Smooth muscle cell (in vitro differentiated cells): ENCODE measurements around the gene CLEC4G. TPM values are rescaled to one million over a fixed set of nuclear protein-coding genes. Genes with fewer than 3 reads are reported as not detected.
"Not testable (repeated sequence)": the region's sequence is repeated elsewhere in the genome, so short reads cannot be mapped to it uniquely, and the experiment has no call there.

Experiments
- DNase-seq: peaks from one replicate; lab custom pipeline; 2025; ENCODE audit not compliant: unreplicated experiment; lab: John Stamatoyannopoulos, UW
- H2AFZ ChIP-seq: fragments of 200-600 bp; sonication (generic); 2 replicates; pipeline ENCODE4 v1.6.0; 2016; ENCODE audit warnings: antibody characterized with exemption, low read depth, mild to moderate bottlenecking
- H3F3A ChIP-seq: fragments of 200-600 bp; sonication (generic); 2 replicates; pipeline ENCODE4 v1.6.0; 2017; ENCODE audit warnings: antibody characterized with exemption, low read depth
- H3K27ac ChIP-seq: fragments of 200-600 bp; sonication (generic); 2 replicates; pipeline ENCODE4 v1.5.1; 2016; ENCODE audit warnings: low read depth, mild to moderate bottlenecking
- H3K27me3 ChIP-seq: fragments of 200-600 bp; sonication (generic); 2 replicates; pipeline ENCODE4 v1.6.1; 2016; ENCODE audit warnings: low read depth, mild to moderate bottlenecking
- H3K36me3 ChIP-seq: fragments of 200-600 bp; sonication (generic); 2 replicates; pipeline ENCODE4 v1.5.1; 2016; ENCODE audit warnings: low read depth
- H3K4me1 ChIP-seq: fragments of 200-600 bp; sonication (generic); 2 replicates; pipeline ENCODE4 v1.5.1; 2016; ENCODE audit warnings: low read depth
- H3K4me2 ChIP-seq: fragments of 200-600 bp; sonication (generic); 2 replicates; pipeline ENCODE4 v1.6.0; 2016; ENCODE audit warnings: mild to moderate bottlenecking
- H3K4me3 ChIP-seq: fragments of 200-600 bp; sonication (generic); 2 replicates; pipeline ENCODE4 v1.5.1; 2016; ENCODE audit warnings: mild to moderate bottlenecking
- H3K79me2 ChIP-seq: fragments of 200-600 bp; sonication (generic); 2 replicates; pipeline ENCODE4 v1.6.0; 2016; ENCODE audit warnings: low read depth, mild to moderate bottlenecking
- H3K9ac ChIP-seq: fragments of 200-600 bp; sonication (generic); 2 replicates; pipeline ENCODE4 v1.6.0; 2016; ENCODE audit warnings: low read depth
- H3K9me3 ChIP-seq: fragments of 200-600 bp; sonication (generic); replicated peaks from 2 replicates; pipeline ENCODE4 v1.5.1; 2016; ENCODE audit warnings: low read depth
- H4K20me1 ChIP-seq: fragments of 200-600 bp; sonication (generic); 2 replicates; pipeline ENCODE4 v1.6.0; 2016; ENCODE audit warnings: low read depth
- CTCF ChIP-seq: fragments of 200-600 bp; sonication (generic); IDR thresholded peaks from 2 replicates; pipeline ENCODE4 v1.5.1; 2017; ENCODE audit warnings: borderline replicate concordance, mild to moderate bottlenecking, antibody characterized with exemption; ENCODE audit not compliant: insufficient read depth, poor library complexity, severe bottlenecking
- WGBS: methylation state at CpG from one replicate; pipeline ENCODE4 v1.1.7; 2016; ENCODE audit warnings: low lambda C conversion rate; 5-methylcytosine and 5-hydroxymethylcytosine counted together
- polyA plus RNA-seq: library from polyadenylated mRNA; unstranded; fragments of >200 nt; fragmentation: Nextera tagmentation; extraction: Ambion mirVana; gene quantifications from 2 replicates; pipeline ENCODE4 v1.2.1, GENCODE V29; 2016
- total RNA-seq: library from RNA; depleted of rRNA; stranded (reverse); fragments of >200 nt; gene quantifications from 2 replicates; pipeline ENCODE4 v1.2.3, GENCODE V29; 2014

The CLEC4G gene
- total and polyA plus RNA-seq, 2 experiments from 2014 or later: not detected

- Histone ChIP-seq H3K79me2 (no peaks in the 10 kb centered on the region), H3K27me3 (peaks cover 8% of the 10 kb centered on the region), H3K4me1 (no peaks in the 10 kb centered on the region), H2AFZ (no peak overlapping the region), H3K9me3 (no peaks in the 10 kb centered on the region), H3K9ac (no peak overlapping the region), H3K4me3 (no peak overlapping the region), H4K20me1 (no peaks in the 10 kb centered on the region), H3K4me2 (no peak overlapping the region), H3F3A (no peaks in the 10 kb centered on the region), H3K27ac (no peak overlapping the region), H3K36me3 (no peaks in the 10 kb centered on the region)
- no peak for TF ChIP-seq CTCF
- DNase-seq: no peak
- WGBS: 51% methylated on average over 4 of the region's 4 CpGs
Observed at GRCh38 chr19:7748756-7749155, 16.8 kb upstream of the CLEC4G start.

- no peak for TF ChIP-seq CTCF
- H3K79me2 ChIP-seq: no peaks in the 10 kb centered on the region
Observed at GRCh38 chr19:7748171-7748570, 16.3 kb upstream of the CLEC4G start.

GRCh38 chr19:7746903-7747884 lies 15.3 kb upstream of the CLEC4G start, which contains the start of gene CD209:
TSS of gene CD209 (minus strand) at chr19:7747534. CDS start at chr19:7747511, 23 bp downstream.
- H3K27me3 ChIP-seq: peaks cover 14% of the 10 kb centered on the region
- no peaks in the 10 kb centered on the region for H3K4me1 ChIP-seq
- DNase-seq: no peak
- H3F3A ChIP-seq: no peaks in the 10 kb centered on the region
- no peak within 1 kb of the TSS for H3K4me3 ChIP-seq
- no peak for TF ChIP-seq CTCF
- no peak within 1 kb of the TSS for H3K27ac ChIP-seq
- no peak within 1 kb of the TSS for H3K9ac ChIP-seq
- no peaks in the 10 kb centered on the region for H3K79me2 ChIP-seq
- H3K9me3 ChIP-seq: no peaks in the 10 kb centered on the region
- no peaks in the 10 kb centered on the region for H3K36me3 ChIP-seq
- no peaks in the 10 kb centered on the region for H4K20me1 ChIP-seq
- H2AFZ ChIP-seq: no peak within 1 kb of the TSS
- H3K4me2 ChIP-seq: no peak within 1 kb of the TSS
- 88% methylated on average over 7 of the region's 7 CpGs for WGBS

More at GRCh38 chr19:7748171-7748570, 16.3 kb upstream of the CLEC4G start:
- no peaks in the 10 kb centered on the region for H4K20me1 ChIP-seq
- H3K9me3 ChIP-seq: no peaks in the 10 kb centered on the region
- no peaks in the 10 kb centered on the region for H3K4me1 ChIP-seq
- no peak overlapping the region for H3K27ac ChIP-seq
- H3K4me3 ChIP-seq: no peak overlapping the region
- H2AFZ ChIP-seq: no peak overlapping the region
- H3K27me3 ChIP-seq: peaks cover 13% of the 10 kb centered on the region
- WGBS: 65% methylated on average over 2 of the region's 2 CpGs
- H3F3A ChIP-seq: no peaks in the 10 kb centered on the region
- H3K4me2 ChIP-seq: no peak overlapping the region
- no peak for DNase-seq
- H3K36me3 ChIP-seq: no peaks in the 10 kb centered on the region
- H3K9ac ChIP-seq: no peak overlapping the region

GRCh38 chr19:7746306-7746705 lies 14.4 kb upstream of the CLEC4G start:
- not testable (repeated sequence) for H3K4me3 ChIP-seq, H4K20me1 ChIP-seq, DNase-seq, H3K36me3 ChIP-seq, H3K4me1 ChIP-seq, H3K4me2 ChIP-seq, H3F3A ChIP-seq, H2AFZ ChIP-seq, H3K9ac ChIP-seq, H3K79me2 ChIP-seq, H3K9me3 ChIP-seq, H3K27ac ChIP-seq
- WGBS: 83% methylated on average over 4 of the region's 4 CpGs
- peaks cover 14% of the 10 kb centered on the region for H3K27me3 ChIP-seq
